HUES64 (cell line): Measurements from ENCODE around the gene MYO1D.
"Not testable (repeated sequence)": the region's sequence is repeated elsewhere in the genome, so short reads cannot be mapped to it uniquely, and the experiment has no call there.

Source experiments
- H3K27ac ChIP-seq: 2 replicates; pipeline ENCODE4 v1.7.0; 2013; ENCODE audit warnings: low read depth, low read length, inconsistent platforms
- H3K27me3 ChIP-seq: 2 replicates; pipeline ENCODE4 v1.6.1; 2013; ENCODE audit warnings: mild to moderate bottlenecking, low read length; ENCODE audit not compliant: insufficient read depth
- H3K36me3 ChIP-seq: 2 replicates; pipeline ENCODE4 v1.6.1; 2013; ENCODE audit warnings: mild to moderate bottlenecking, low read length; ENCODE audit not compliant: insufficient read depth
- H3K4me1 ChIP-seq: 2 replicates; pipeline ENCODE4 v1.6.1; 2013; ENCODE audit warnings: mild to moderate bottlenecking, low read length, moderate library complexity; ENCODE audit not compliant: insufficient read depth
- H3K4me3 ChIP-seq: 2 replicates; pipeline ENCODE4 v1.5.1; 2013; ENCODE audit warnings: mild to moderate bottlenecking, low read length, moderate library complexity
- H3K9ac ChIP-seq: 2 replicates; pipeline ENCODE4 v1.6.1; 2013; ENCODE audit warnings: mild to moderate bottlenecking, low read depth, low read length
- H3K9me3 ChIP-seq: 2 replicates; pipeline ENCODE4 v1.6.1; 2013; ENCODE audit warnings: low read depth, low read length; ENCODE audit not compliant: insufficient read depth
- WGBS: fragments of 150-250, 120-280 bp; methylation state at CpG from one replicate; pipeline ENCODE4 v1.1.7; 2013; ENCODE audit warnings: missing lambda C conversion rate; 5-methylcytosine and 5-hydroxymethylcytosine counted together

Gene MYO1D

DNA sequence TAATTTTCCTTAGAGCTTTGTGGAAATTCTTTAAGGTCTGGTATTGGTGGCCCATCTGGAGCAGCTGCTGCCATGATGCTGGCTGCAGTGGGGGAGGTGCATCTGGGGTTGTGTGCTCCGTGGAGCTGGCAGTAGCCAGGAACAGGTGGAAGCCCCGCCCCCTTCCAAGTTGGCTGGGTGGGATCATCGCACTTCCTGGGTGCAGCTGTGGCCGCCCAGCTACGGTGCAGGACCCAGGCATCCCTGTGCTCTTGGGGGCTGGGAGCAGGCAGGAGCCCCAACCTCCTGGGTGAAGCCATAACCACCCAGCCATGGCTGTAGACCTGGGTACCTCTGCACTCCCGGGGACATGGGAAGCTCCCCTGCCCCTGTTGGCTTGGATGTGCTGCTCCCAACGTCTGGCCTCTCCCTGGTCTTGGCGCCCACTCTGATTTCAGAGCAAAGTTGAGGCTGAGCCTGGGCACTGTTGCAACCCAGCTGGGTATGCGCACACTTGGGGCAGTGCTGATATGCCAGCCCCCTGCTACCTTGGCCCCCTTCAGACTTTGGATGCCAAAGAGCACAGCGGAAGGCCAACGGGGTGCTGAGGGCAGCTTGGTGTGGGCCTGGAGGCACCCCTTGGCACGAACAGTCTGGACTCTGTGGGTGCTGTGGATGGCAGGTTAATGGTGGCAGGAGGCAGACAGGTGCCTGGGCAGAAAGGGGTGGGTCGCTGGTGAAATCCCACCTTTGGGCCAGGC, 145.2 kb downstream of the MYO1D start:
- WGBS = 96% methylated on average over 13 of the region's 13 CpGs
- Histone ChIP-seq H3K4me1 (no peaks in the 10 kb centered on the region), H3K36me3 (0 out of 2 replicates have a peak, but pooled peaks cover 11% of the 10 kb centered on the region), H3K27me3 (no peaks in the 10 kb centered on the region), H3K27ac (no peak overlapping the region), H3K9me3 (peaks cover 15% of the 10 kb centered on the region; the same call in 1 of the 2 replicates), H3K9ac (no peak overlapping the region), H3K4me3 (no peak overlapping the region)

DNA sequence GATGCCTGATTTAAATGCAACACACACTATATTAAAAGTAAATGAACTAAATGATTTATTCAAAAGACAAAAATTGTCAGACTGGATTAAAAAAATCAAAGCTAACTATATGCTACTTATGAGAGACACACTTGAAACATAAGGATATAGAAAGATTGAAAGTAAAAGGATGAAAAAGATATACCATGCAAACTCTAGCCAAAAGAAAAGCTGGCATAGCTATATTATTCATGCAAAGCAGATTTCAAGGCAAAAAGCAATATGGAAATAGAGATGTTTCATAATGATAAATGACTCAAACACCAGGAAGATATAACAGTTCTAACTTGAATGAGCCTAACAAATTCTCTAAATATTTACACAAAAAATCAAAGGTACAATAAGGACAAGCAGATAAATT, 149.2 kb downstream of the MYO1D start:
- Histone ChIP-seq H3K9ac (no peak overlapping the region), H3K27me3 (no peaks in the 10 kb centered on the region), H3K36me3 (0 out of 2 replicates have a peak, but pooled peaks cover 11% of the 10 kb centered on the region), H3K4me1 (no peaks in the 10 kb centered on the region), H3K9me3 (peaks cover 15% of the 10 kb centered on the region), H3K4me3 (no peak overlapping the region), H3K27ac (no peak overlapping the region)

- H3K4me1 ChIP-seq = no peaks in the 10 kb centered on the region
- 100% methylated on average over 1 of the region's 1 CpG for WGBS
These were observed 151.2 kb downstream of the MYO1D start for GRCh38 chr17:32725697-32726096.

DNA sequence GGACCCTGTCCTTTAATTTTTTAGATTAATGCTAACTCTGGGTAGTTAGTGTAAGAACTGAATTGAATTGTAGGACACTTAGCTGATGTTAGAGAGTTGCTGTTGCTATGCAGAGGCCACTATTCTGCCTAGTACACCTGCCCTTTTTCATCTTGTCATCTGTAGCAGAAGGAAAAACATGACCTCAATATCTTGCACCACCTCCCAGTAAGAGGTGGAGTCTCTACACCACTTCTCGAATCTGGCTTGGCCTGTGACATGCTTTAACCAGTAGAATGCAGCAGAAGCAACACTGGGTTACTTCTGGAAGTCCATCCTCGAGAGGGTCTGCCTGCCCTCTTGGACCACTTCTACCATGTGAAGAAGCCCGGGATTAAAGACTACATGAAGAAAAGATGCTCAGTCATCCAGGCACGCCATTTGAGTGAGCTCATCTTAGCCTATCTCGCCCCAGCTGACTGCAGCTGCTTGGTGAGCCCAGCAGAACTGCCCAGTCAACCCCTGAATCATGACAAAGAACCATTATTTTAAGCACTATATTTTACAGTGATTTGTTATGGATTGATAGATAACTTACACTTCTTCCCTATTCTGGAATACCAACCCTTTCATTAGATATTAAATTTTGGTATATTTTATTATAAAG, 153.5 kb downstream of the MYO1D start:
- H3K9me3 ChIP-seq = peaks cover 7% of the 10 kb centered on the region; the same call in 1 of the 2 replicates
- H3K4me1 ChIP-seq = no peaks in the 10 kb centered on the region
- H3K36me3 ChIP-seq = peaks cover 9% of the 10 kb centered on the region
- WGBS = 91% methylated on average over 5 of the region's 5 CpGs
- no peak overlapping the region for H3K9ac ChIP-seq
- H3K27ac ChIP-seq = no peak overlapping the region
- no peaks in the 10 kb centered on the region for H3K27me3 ChIP-seq
- no peak overlapping the region for H3K4me3 ChIP-seq

More at GRCh38 chr17:32725697-32726096, 151.2 kb downstream of the MYO1D start:
- Histone ChIP-seq H3K9me3 (peaks cover 7% of the 10 kb centered on the region; the same call in 1 of the 2 replicates), H3K36me3 (peaks cover 2% of the 10 kb centered on the region; the same call in 1 of the 2 replicates), H3K4me3 (no peak overlapping the region), H3K9ac (no peak overlapping the region), H3K27me3 (no peaks in the 10 kb centered on the region), H3K27ac (no peak overlapping the region)

DNA sequence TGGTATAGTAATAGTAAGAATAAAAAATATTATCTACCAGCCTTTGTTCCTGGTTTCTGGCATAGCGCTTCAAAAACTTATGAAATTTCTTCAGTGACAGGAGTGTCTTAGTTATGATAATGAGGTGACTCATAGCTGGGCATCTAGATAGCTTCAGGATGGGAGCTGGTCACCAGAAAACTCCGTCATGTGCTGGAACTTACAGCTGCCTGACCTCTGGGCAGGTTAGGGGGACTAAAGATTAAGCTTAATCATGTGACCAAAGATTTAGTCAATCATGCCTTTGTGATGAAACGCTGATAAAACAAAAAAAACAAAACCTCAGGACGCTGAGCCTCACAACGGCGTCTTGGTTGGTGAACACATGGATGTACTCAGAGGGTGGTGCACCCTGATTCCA, 154.2 kb downstream of the MYO1D start:
- H3K27ac ChIP-seq = no peak overlapping the region
- peaks cover 7% of the 10 kb centered on the region; the same call in 1 of the 2 replicates for H3K9me3 ChIP-seq
- 96% methylated on average over 6 of the region's 6 CpGs for WGBS
- H3K36me3 ChIP-seq = peaks cover 9% of the 10 kb centered on the region
- H3K9ac ChIP-seq = no peak overlapping the region
- no peak overlapping the region for H3K4me3 ChIP-seq
- no peaks in the 10 kb centered on the region for H3K4me1 ChIP-seq
- H3K27me3 ChIP-seq = no peaks in the 10 kb centered on the region

- Histone ChIP-seq H3K4me1 (no peaks in the 10 kb centered on the region), H3K27me3 (no peaks in the 10 kb centered on the region), H3K4me3 (no peak overlapping the region), H3K9ac (no peak overlapping the region), H3K27ac (no peak overlapping the region), H3K36me3 (peaks cover 9% of the 10 kb centered on the region), H3K9me3 (0 out of 2 replicates have a peak, but pooled peaks cover 3% of the 10 kb centered on the region)
- whole genome bisulfite sequencing = 93% methylated on average over 5 of the region's 5 CpGs
These were observed 156.3 kb downstream of the MYO1D start for GRCh38 chr17:32720671-32721070.

DNA sequence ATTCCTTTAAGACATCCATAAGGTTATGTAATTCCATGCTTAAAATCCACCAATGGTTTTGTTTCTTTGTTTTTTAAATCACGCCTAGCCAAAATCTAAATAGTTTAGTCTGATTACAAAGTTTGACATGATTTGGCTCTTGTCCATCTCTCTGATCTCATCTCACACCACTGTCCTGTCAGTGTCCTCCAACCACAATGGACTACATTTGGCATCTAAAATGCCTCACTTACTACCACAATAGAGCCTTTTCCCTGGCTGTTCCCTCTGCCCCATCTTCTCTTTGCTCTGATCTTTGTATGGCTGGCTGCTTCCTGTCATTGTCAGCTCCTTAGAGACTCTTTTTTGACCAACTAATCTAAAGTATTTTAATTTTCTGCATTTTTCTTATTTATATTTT, 157.2 kb downstream of the MYO1D start:
- Histone ChIP-seq H3K27me3 (no peaks in the 10 kb centered on the region), H3K27ac (no peak overlapping the region), H3K9ac (no peak overlapping the region), H3K4me3 (no peak overlapping the region), H3K9me3 (no peaks in the 10 kb centered on the region), H3K36me3 (peaks cover 9% of the 10 kb centered on the region), H3K4me1 (no peaks in the 10 kb centered on the region)
- WGBS = 95% methylated on average over 1 of the region's 1 CpG

DNA sequence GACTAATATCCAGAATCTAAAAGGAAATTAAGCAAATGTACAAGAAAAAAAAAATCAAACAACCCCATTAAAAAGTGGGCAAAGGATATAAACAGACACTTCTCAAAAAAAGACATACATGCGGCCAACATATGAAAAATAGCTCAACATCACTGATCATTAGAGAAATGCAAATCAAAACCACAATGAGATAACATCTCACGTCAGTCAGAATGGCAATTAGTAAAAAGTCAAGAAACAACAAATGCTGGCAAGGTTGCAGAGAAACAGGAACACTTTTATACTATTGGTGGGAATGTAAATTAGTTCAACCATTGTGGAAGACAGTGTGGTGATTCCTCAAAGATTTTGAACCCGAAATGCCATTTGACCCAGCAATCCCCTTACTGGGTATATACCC, 162.0 kb downstream of the MYO1D start:
- H3K27me3 ChIP-seq, H3K36me3 ChIP-seq, H3K4me3 ChIP-seq, H3K4me1 ChIP-seq, H3K9ac ChIP-seq, H3K27ac ChIP-seq, H3K9me3 ChIP-seq: not testable (repeated sequence)
- 85% methylated on average over 3 of the region's 3 CpGs for WGBS

DNA sequence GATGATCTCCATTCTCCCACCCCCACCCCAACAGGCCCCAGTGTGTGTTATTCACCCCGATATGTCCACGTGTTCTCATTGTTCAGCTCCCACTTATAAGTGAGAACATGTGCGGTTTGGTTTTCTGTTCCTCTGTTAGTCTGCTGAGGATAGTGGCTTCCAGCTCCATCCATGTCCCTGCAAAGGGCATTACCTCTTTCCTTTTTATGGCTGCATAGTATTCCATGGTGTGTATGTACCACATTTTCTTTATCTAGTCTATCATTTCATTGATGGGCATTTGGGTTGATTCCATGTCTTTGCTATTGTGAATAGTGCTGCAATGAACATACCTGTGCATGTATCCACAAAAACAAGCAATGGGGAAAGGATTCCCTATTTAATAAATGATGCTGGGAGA, 162.7 kb downstream of the MYO1D start:
- not testable (repeated sequence) for H3K4me3 ChIP-seq, H3K27me3 ChIP-seq, H3K4me1 ChIP-seq, H3K9me3 ChIP-seq, H3K27ac ChIP-seq, H3K36me3 ChIP-seq, H3K9ac ChIP-seq
- 94% methylated on average over 3 of the region's 3 CpGs for WGBS

DNA sequence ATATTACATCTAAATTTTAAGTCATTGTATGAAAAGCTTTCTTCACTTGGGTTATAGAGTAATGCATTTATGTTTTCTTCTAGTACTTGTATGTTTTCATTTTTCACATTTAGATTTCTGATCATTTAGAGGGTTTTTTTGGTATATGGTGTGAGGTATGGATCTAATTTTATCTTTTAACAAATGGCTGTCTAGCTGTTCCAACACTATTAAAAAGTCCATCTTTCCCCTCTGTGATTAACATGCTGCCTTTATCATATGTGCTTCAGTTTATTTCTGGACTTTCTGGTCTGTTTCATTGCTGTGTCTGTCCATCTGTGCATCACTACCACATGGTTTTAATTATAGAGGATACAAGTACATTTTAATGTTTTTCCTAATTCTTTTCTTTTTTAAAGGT, 163.8 kb downstream of the MYO1D start:
- H3K36me3 ChIP-seq = no peaks in the 10 kb centered on the region

DNA sequence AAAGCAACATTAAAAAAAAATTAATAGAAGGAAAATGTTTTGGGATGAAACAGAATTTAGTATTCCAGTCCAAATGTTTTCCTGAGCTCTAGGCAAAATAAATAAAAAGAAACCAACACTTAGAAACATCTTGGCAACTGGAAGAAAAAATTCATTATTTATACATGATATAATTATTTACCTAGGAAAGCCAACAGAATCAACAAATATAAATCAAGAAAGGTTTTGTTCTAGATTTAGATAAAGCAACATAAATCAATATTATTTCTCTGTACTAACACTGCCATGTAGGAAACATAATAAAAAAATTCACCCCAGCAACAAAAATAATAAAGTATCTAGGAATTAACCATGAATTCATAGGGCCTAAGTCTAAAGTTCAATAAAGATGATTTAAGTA, 167.4 kb downstream of the MYO1D start:
- Histone ChIP-seq H3K4me3 (no peak overlapping the region), H3K27ac (no peak overlapping the region), H3K36me3 (no peaks in the 10 kb centered on the region), H3K4me1 (no peaks in the 10 kb centered on the region), H3K9me3 (no peaks in the 10 kb centered on the region), H3K9ac (no peak overlapping the region), H3K27me3 (no peaks in the 10 kb centered on the region)

More for the DNA sequence above, 163.8 kb downstream of the MYO1D start:
- no peaks in the 10 kb centered on the region for H3K4me1 ChIP-seq
- no peaks in the 10 kb centered on the region for H3K9me3 ChIP-seq
- H3K27me3 ChIP-seq = no peaks in the 10 kb centered on the region
- no peak overlapping the region for H3K4me3 ChIP-seq
- no peak overlapping the region for H3K27ac ChIP-seq
- H3K9ac ChIP-seq = no peak overlapping the region
